HL-60 (cell line): ENCODE data around the gene SCN3B.

ENCODE experiments used
- DNase-seq, 2 experiments: peaks; one replicate each; pipeline ENCODE4 v3.0.0-alpha.2; 2010 to 2020; ENCODE audit warnings: low read depth in 1 of 2, low spot score in 1 of 2
- H3K27ac ChIP-seq: fragments of 250-450 bp; sonication (Bioruptor Pico); replicated peaks from 2 replicates; pipeline ENCODE4 v1.5.1; 2020; ENCODE audit warnings: mild to moderate bottlenecking, moderate library complexity
- H3K27me3 ChIP-seq: fragments of 250-450 bp; sonication (Bioruptor Pico); 2 replicates; pipeline ENCODE4 v1.5.1; 2021; ENCODE audit warnings: mild to moderate bottlenecking, moderate library complexity; ENCODE audit not compliant: insufficient read depth, poor library complexity, severe bottlenecking
- H3K4me3 ChIP-seq: replicated peaks from 2 replicates; pipeline ENCODE4 v1.5.1; 2011; ENCODE audit warnings: mild to moderate bottlenecking, control low read depth, low read length; ENCODE audit not compliant: insufficient read depth
- CTCF ChIP-seq: IDR thresholded peaks from one replicate; pipeline ENCODE4 v1.5.1; 2011; ENCODE audit warnings: low read length, control low read depth, inconsistent platforms; ENCODE audit not compliant: insufficient read depth
- GABPA ChIP-seq: IDR thresholded peaks from 2 replicates; pipeline ENCODE4 v1.6.1; 2012; ENCODE audit warnings: low read depth
- POLR2AphosphoS5 ChIP-seq: IDR thresholded peaks from 2 replicates; pipeline ENCODE4 v1.6.1; 2012; ENCODE audit warnings: low read depth
- SPI1 ChIP-seq: IDR thresholded peaks from 2 replicates; pipeline ENCODE4 v1.6.1; 2012; ENCODE audit warnings: low read depth, mild to moderate bottlenecking, borderline replicate concordance
- long read RNA-seq: library from polyadenylated mRNA; unstranded; transcript quantifications from one replicate; pipeline ENCODE4 v2.0.0, GENCODE V29; 2020
- TF ChIP-seq, protein P1 (sequence below): IDR thresholded peaks from 2 replicates; pipeline ENCODE4 v1.6.1; 2012; ENCODE audit warnings: low read depth; ENCODE audit not compliant: insufficient replicate concordance

SCN3B gene, protein sequence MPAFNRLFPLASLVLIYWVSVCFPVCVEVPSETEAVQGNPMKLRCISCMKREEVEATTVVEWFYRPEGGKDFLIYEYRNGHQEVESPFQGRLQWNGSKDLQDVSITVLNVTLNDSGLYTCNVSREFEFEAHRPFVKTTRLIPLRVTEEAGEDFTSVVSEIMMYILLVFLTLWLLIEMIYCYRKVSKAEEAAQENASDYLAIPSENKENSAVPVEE
- long read RNA-seq, partial matches to known transcripts: 0 of 1 reads
- long read RNA-seq, other reads (novel, unspliced or antisense): 1 of 1 reads

DNA sequence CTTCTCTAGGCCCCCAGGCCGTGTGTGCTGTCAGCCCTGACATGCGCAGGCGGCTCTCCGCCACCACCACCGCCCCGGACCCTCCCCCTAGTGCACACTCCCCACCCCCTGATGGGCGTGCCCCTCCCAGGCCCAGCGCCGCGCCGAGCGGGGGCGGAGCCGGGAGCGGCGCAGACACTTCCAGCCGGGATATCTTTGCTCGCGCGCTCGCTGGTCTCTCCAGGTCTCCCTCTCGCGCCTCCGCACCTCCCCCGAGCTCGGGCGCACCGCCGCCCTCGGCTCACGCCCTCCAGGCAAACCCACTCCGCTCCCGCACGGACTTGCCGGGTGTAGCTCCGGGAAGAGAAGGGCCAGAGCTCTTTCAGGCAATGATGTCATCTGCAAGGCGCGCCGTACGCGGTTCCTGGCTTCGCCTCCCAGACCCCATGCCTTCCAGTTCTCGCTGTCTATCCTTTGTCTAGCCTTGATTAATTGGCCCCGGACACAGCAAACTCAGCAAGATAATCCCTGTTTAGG lies at the start of gene SCN3B:
SCN3B (minus strand) TSS at position 59 of the 516 bp plus-strand sequence. CDS start 823 bp downstream, outside the sequence.
- TF ChIP-seq, protein P1, sequence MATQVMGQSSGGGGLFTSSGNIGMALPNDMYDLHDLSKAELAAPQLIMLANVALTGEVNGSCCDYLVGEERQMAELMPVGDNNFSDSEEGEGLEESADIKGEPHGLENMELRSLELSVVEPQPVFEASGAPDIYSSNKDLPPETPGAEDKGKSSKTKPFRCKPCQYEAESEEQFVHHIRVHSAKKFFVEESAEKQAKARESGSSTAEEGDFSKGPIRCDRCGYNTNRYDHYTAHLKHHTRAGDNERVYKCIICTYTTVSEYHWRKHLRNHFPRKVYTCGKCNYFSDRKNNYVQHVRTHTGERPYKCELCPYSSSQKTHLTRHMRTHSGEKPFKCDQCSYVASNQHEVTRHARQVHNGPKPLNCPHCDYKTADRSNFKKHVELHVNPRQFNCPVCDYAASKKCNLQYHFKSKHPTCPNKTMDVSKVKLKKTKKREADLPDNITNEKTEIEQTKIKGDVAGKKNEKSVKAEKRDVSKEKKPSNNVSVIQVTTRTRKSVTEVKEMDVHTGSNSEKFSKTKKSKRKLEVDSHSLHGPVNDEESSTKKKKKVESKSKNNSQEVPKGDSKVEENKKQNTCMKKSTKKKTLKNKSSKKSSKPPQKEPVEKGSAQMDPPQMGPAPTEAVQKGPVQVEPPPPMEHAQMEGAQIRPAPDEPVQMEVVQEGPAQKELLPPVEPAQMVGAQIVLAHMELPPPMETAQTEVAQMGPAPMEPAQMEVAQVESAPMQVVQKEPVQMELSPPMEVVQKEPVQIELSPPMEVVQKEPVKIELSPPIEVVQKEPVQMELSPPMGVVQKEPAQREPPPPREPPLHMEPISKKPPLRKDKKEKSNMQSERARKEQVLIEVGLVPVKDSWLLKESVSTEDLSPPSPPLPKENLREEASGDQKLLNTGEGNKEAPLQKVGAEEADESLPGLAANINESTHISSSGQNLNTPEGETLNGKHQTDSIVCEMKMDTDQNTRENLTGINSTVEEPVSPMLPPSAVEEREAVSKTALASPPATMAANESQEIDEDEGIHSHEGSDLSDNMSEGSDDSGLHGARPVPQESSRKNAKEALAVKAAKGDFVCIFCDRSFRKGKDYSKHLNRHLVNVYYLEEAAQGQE: no peak
- TF ChIP-seq POLR2AphosphoS5: no peak
- no peak for TF ChIP-seq GABPA
- no peak for TF ChIP-seq CTCF
- TF ChIP-seq SPI1: no peak
- peak within 1 kb of the TSS; percentile 16; the same call in 1 of the 2 replicates for H3K4me3 ChIP-seq
- H3K27ac ChIP-seq: no peak within 1 kb of the TSS
- DNase-seq: no peak
- peaks cover 24% of the 10 kb centered on the region for H3K27me3 ChIP-seq

DNA sequence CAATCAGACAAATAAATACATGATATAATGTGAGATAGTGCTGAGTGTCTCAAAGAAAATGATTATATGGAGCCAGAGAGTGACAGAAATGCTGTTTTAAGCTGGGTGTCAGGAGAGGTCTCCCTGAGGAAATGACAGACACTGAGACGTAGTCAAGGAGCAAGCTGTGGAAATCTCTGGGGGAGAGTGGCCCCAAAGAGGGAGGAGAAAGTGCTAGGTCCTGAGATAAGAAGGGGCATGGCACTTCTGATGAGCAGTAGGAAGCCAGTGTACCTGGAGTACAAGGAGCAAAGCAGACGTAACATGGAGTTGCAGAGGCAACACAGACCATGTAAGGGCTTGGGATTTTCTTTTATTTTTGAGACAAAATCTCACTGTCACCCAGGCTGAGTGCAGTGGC lies 48.3 kb upstream of the SCN3B start:
- TF ChIP-seq SPI1 (no peak), GABPA (no peak), POLR2AphosphoS5 (no peak), CTCF (no peak)
- TF ChIP-seq, protein P1: no peak
- DNase-seq: no peak
- Histone ChIP-seq H3K27me3 (no peaks in the 10 kb centered on the region), H3K4me3 (no peak overlapping the region), H3K27ac (no peak overlapping the region)

DNA sequence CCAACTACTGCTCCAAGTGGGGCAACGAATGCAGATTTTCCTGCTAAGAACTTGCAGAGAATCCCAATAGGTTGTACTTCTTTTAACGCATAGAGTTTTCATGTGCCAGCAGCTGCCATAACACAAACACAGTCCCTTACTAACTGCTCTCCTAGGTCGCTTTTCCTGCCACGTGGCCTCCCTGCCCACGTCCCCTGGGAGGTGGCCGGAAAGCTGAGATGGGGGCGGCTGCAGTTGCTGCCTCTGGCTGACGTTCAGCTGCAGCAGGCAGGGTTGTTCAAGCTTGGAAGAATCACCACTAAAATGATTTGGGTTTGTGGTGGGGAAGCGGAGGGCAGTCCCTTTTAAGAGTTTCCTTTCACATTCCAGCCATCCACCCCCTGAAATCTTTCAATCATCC lies 47.7 kb upstream of the SCN3B start:
- Histone ChIP-seq H3K27me3 (no peaks in the 10 kb centered on the region), H3K27ac (no peak overlapping the region)
- no peak for DNase-seq

More for the DNA sequence above, 47.7 kb upstream of the SCN3B start:
- TF ChIP-seq POLR2AphosphoS5 (no peak), CTCF (no peak), GABPA (no peak)
- TF ChIP-seq, protein P1: no peak
- H3K4me3 ChIP-seq: no peak overlapping the region
